ENCODE data around the gene PDGFD. TPM values are rescaled to one million over a fixed set of nuclear protein-coding genes. Genes with fewer than 3 reads are reported as not detected.

The PDGFD gene
- total and polyA plus RNA-seq, 4 experiments from 2014 or later = 0.10 TPM; not detected in 3

GRCh38 chr11:103867481-103867880, 296.5 kb downstream of the PDGFD start:
- CTCF ChIA-PET (ENCODE audit: partially characterized antibody) = no interaction called here
- no peak overlapping the region for H3K4me3 Mint-ChIP-seq
- Histone ChIP-seq H3K4me1 (ENCODE audit: insufficient read depth, low read length) (no peaks in the 10 kb centered on the region), H3K9me3 (ENCODE audit: control insufficient read depth in 1 of 2, low read length in 2 of 2) (no peaks in the 10 kb centered on the region), H3K27me3 (ENCODE audit: insufficient read depth, low read length) (no peaks in the 10 kb centered on the region), H3K4me3 (ENCODE audit: low read length in 2 of 2) (no peak overlapping the region), H3K27ac (ENCODE audit: low read depth, low read length) (no peak overlapping the region), H3K36me3 (ENCODE audit: insufficient read depth, low read length) (no peaks in the 10 kb centered on the region)
- H3K27ac Mint-ChIP-seq = no peak overlapping the region
- no peak for DNase-seq
- POLR2A ChIA-PET (ENCODE audit: partially characterized antibody) = no interaction called here
- H3K9me3 Mint-ChIP-seq = no peaks in the 10 kb centered on the region
- H3K36me3 Mint-ChIP-seq = no peaks in the 10 kb centered on the region
- intact Hi-C loops (cut with micrococcal nuclease) = no loop called here
- no peaks in the 10 kb centered on the region for H3K27me3 Mint-ChIP-seq
- H3K4me1 Mint-ChIP-seq = no peaks in the 10 kb centered on the region

GRCh38 chr11:103863497-103863896, 300.4 kb downstream of the PDGFD start:
- no peak overlapping the region for H3K4me3 ChIP-seq (ENCODE audit: low read length in 2 of 2)
- POLR2A ChIA-PET (ENCODE audit: partially characterized antibody) = no interaction called here
- DNase-seq = no peak
- no peaks in the 10 kb centered on the region for H3K27me3 Mint-ChIP-seq
- no peaks in the 10 kb centered on the region for H3K27me3 ChIP-seq (ENCODE audit: insufficient read depth, low read length)
- CTCF ChIA-PET (ENCODE audit: partially characterized antibody) = no interaction called here
- H3K27ac ChIP-seq (ENCODE audit: low read depth, low read length) = no peak overlapping the region
- no peak overlapping the region for H3K4me3 Mint-ChIP-seq
- H3K36me3 ChIP-seq (ENCODE audit: insufficient read depth, low read length) = no peaks in the 10 kb centered on the region
- no peaks in the 10 kb centered on the region for H3K4me1 Mint-ChIP-seq
- H3K4me1 ChIP-seq (ENCODE audit: insufficient read depth, low read length) = no peaks in the 10 kb centered on the region
- H3K27ac Mint-ChIP-seq = no peak overlapping the region
- intact Hi-C loops (cut with micrococcal nuclease) = no loop called here
- no peaks in the 10 kb centered on the region for H3K36me3 Mint-ChIP-seq
- H3K9me3 ChIP-seq (ENCODE audit: control insufficient read depth in 1 of 2, low read length in 2 of 2) = no peaks in the 10 kb centered on the region
- H3K9me3 Mint-ChIP-seq = peaks cover 0 to 2% (median 0%) of the 10 kb centered on the region in 8 donors

- Histone ChIP-seq H3K4me1 (ENCODE audit: insufficient read depth, low read length) (no peaks in the 10 kb centered on the region), H3K4me3 (ENCODE audit: low read length in 2 of 2) (no peak overlapping the region), H3K9me3 (ENCODE audit: control insufficient read depth in 1 of 2, low read length in 2 of 2) (no peaks in the 10 kb centered on the region), H3K27ac (ENCODE audit: low read depth, low read length) (no peak overlapping the region), H3K27me3 (ENCODE audit: insufficient read depth, low read length) (no peaks in the 10 kb centered on the region), H3K36me3 (ENCODE audit: insufficient read depth, low read length) (no peaks in the 10 kb centered on the region)
- no peaks in the 10 kb centered on the region for H3K27me3 Mint-ChIP-seq
- no peaks in the 10 kb centered on the region for H3K36me3 Mint-ChIP-seq
- H3K4me1 Mint-ChIP-seq = no peaks in the 10 kb centered on the region
- intact Hi-C loops (cut with micrococcal nuclease) = no loop called here
- H3K27ac Mint-ChIP-seq = no peak overlapping the region
- no peak for DNase-seq
- peaks cover 0 to 3% (median 0%) of the 10 kb centered on the region in 8 donors for H3K9me3 Mint-ChIP-seq
- H3K4me3 Mint-ChIP-seq = no peak overlapping the region
- ChIA-PET POLR2A (ENCODE audit: partially characterized antibody) (no interaction called here), CTCF (ENCODE audit: partially characterized antibody) (no interaction called here)
Observed at GRCh38 chr11:103862802-103863174, 301.2 kb downstream of the PDGFD start.

- H3K36me3 Mint-ChIP-seq = no peaks in the 10 kb centered on the region
- intact Hi-C loops (cut with micrococcal nuclease) = no loop called here
- CTCF ChIA-PET (ENCODE audit: partially characterized antibody) = no interaction called here
- no peaks in the 10 kb centered on the region for H3K9me3 ChIP-seq (ENCODE audit: control insufficient read depth in 1 of 2, low read length in 2 of 2)
- H3K27ac Mint-ChIP-seq = no peak overlapping the region
- no peak overlapping the region for H3K4me3 Mint-ChIP-seq
- no peak overlapping the region for H3K27ac ChIP-seq (ENCODE audit: low read depth, low read length)
- no peaks in the 10 kb centered on the region for H3K4me1 Mint-ChIP-seq
- POLR2A ChIA-PET (ENCODE audit: partially characterized antibody) = no interaction called here
- H3K4me1 ChIP-seq (ENCODE audit: insufficient read depth, low read length) = no peaks in the 10 kb centered on the region
- no peak overlapping the region for H3K4me3 ChIP-seq (ENCODE audit: low read length in 2 of 2)
- no peaks in the 10 kb centered on the region for H3K36me3 ChIP-seq (ENCODE audit: insufficient read depth, low read length)
- H3K27me3 Mint-ChIP-seq = no peaks in the 10 kb centered on the region
- H3K9me3 Mint-ChIP-seq = peaks cover 0 to 4% (median 2%) of the 10 kb centered on the region in 8 donors
- H3K27me3 ChIP-seq (ENCODE audit: insufficient read depth, low read length) = no peaks in the 10 kb centered on the region
- no peak for DNase-seq
Observed at GRCh38 chr11:103862094-103862801, 301.7 kb downstream of the PDGFD start.

Other genes starting within 250 kb of the PDGFD start
- not detected for gene DDI1, start 127.5 kb downstream of the PDGFD start, total RNA-seq
- gene DDI1, start 127.5 kb downstream of the PDGFD start, polyA plus RNA-seq = not detected

Data from CD4-positive, alpha-beta memory T cell (primary cell).